Endothelial cell of umbilical vein (primary cell): ENCODE measurements around the gene TNRC6B. TPM values are rescaled to one million over a fixed set of nuclear protein-coding genes. Genes with fewer than 3 reads are reported as not detected.

Experiments
- BruUV-seq: library from RNA; stranded (reverse); fragments of 400-500 nt; replicated peaks from 2 replicates; lab custom pipeline; 2021; lab: Mats Ljungman, UMichigan
- CTCF ChIA-PET: fragments of 300-600, 350-600 bp; sonication (Branson Sonifier 250); formaldehyde crosslinking; loops from one replicate; lab custom pipeline; 2021; ENCODE audit warnings: antibody characterized with exemption, inconsistent platforms; lab: Charles Lee
- POLR2A ChIA-PET: fragments of 300-600, 350-600 bp; sonication (Branson Sonifier 250); formaldehyde crosslinking; loops from one replicate; lab custom pipeline; 2021; ENCODE audit warnings: antibody characterized with exemption, inconsistent platforms; lab: Charles Lee
- DNase-seq: peaks from one replicate; pipeline ENCODE4 v3.0.0-alpha.2; 2011; ENCODE audit warnings: low read depth, low spot score
- FAIRE-seq: peaks from 2 replicates; lab custom pipeline; 2011; peaks lifted over from hg19 to GRCh38; lab: Jason Lieb, UNC
- H2AFZ ChIP-seq: 2 replicates; pipeline ENCODE4 v1.6.0; 2012; ENCODE audit warnings: low read depth, low read length, control low read depth, inconsistent platforms
- H3K27ac ChIP-seq: 2 replicates; pipeline ENCODE4 v1.5.1; 2011; ENCODE audit warnings: low read depth, mild to moderate bottlenecking, control low read depth, low read length, moderate library complexity; ENCODE audit not compliant: insufficient read depth
- H3K27me3 ChIP-seq, 2 experiments: 2 replicates each; pipeline versions ENCODE4 v1.6.0 to v1.6.1; 2011; ENCODE audit warnings: low read length in 2 of 2, mixed read lengths in 1 of 2; ENCODE audit not compliant: control insufficient read depth in 2 of 2, insufficient read depth in 2 of 2
- H3K36me3 ChIP-seq, 2 experiments: 2 replicates in 1 of 2; 3 replicates in 1 of 2; pipeline ENCODE4 v1.5.1; 2011; ENCODE audit warnings: low read length in 2 of 2, mild to moderate bottlenecking in 1 of 2, moderate library complexity in 1 of 2; ENCODE audit not compliant: control insufficient read depth in 2 of 2, insufficient read depth in 2 of 2; ENCODE audit errors: extremely low read depth in 1 of 2
- H3K4me1 ChIP-seq: 3 replicates; pipeline ENCODE4 v1.5.1; 2011; ENCODE audit warnings: mild to moderate bottlenecking, low read length; ENCODE audit not compliant: control insufficient read depth, insufficient read depth; ENCODE audit errors: extremely low read depth
- H3K4me2 ChIP-seq: 2 replicates; pipeline ENCODE4 v1.6.1; 2011; ENCODE audit warnings: low read length, control low read depth, mixed read lengths; ENCODE audit not compliant: insufficient read depth
- H3K4me3 ChIP-seq, 3 experiments: fragments of 200-600 bp in 1 of 3; sonication (generic), shearing (Covaris generic) in 1 of 3; replicated peaks in 1 of 3; 2 replicates each; pipeline ENCODE4 v1.5.1; 2011 to 2016; ENCODE audit warnings: control low read depth in 3 of 3, low read length in 3 of 3, mild to moderate bottlenecking in 2 of 3, inconsistent platforms in 1 of 3, low read depth in 1 of 3, moderate library complexity in 1 of 3; ENCODE audit not compliant: insufficient read depth in 1 of 3
- H3K79me2 ChIP-seq: 2 replicates; pipeline ENCODE4 v1.6.0; 2012; ENCODE audit warnings: low read length, inconsistent platforms; ENCODE audit not compliant: control insufficient read depth, insufficient read depth
- H3K9ac ChIP-seq: replicated peaks from 2 replicates; pipeline ENCODE3; 2011; ENCODE audit warnings: low read length, control low read depth; ENCODE audit not compliant: insufficient read depth; ENCODE audit errors: extremely low read depth
- H3K9me1 ChIP-seq: replicated peaks from 3 replicates; pipeline ENCODE4 v1.6.0; 2011; ENCODE audit warnings: mild to moderate bottlenecking, low read length; ENCODE audit not compliant: control insufficient read depth, insufficient read depth; ENCODE audit errors: extremely low read depth
- H3K9me3 ChIP-seq: replicated peaks from 2 replicates; pipeline ENCODE4 v1.5.1; 2012; ENCODE audit warnings: low read length, inconsistent platforms; ENCODE audit not compliant: control insufficient read depth, insufficient read depth
- H4K20me1 ChIP-seq: replicated peaks from 2 replicates; pipeline ENCODE3; 2011; ENCODE audit warnings: mild to moderate bottlenecking, low read length; ENCODE audit not compliant: control insufficient read depth, insufficient read depth; ENCODE audit errors: extremely low read depth
- CTCF ChIP-seq, 2 donors: IDR thresholded peaks; 1 replicate in 1 of 2; 2 replicates in 1 of 2; pipeline ENCODE4 v1.5.1; 2011; ENCODE audit warnings: low read length in 2 of 2, mild to moderate bottlenecking in 2 of 2, moderate library complexity in 2 of 2, control low read depth in 1 of 2, inconsistent platforms in 1 of 2, low read depth in 1 of 2; ENCODE audit not compliant: insufficient read depth in 1 of 2; ENCODE audit errors: extremely low read depth in 1 of 2
- EZH2 ChIP-seq: IDR thresholded peaks from 2 replicates; pipeline ENCODE4 v1.6.1; 2012; ENCODE audit warnings: borderline replicate concordance, low read depth, mild to moderate bottlenecking, moderate library complexity, low read length, inconsistent platforms; ENCODE audit not compliant: severe bottlenecking
- FOS ChIP-seq: IDR thresholded peaks from 2 replicates; pipeline ENCODE4 v1.6.1; 2011; ENCODE audit warnings: mild to moderate bottlenecking, low read length, moderate library complexity, borderline replicate concordance; ENCODE audit not compliant: insufficient read depth
- GATA2 ChIP-seq: IDR thresholded peaks from 2 replicates; pipeline ENCODE4 v1.7.0; 2011; ENCODE audit warnings: low read depth, mild to moderate bottlenecking, moderate library complexity, mixed read lengths, low read length; ENCODE audit not compliant: insufficient read length, insufficient read depth
- JUN ChIP-seq: IDR thresholded peaks from 2 replicates; pipeline ENCODE4 v1.6.1; 2011; ENCODE audit warnings: borderline replicate concordance, low read depth; ENCODE audit not compliant: insufficient read length, insufficient read depth
- MAX ChIP-seq: IDR thresholded peaks from 2 replicates; pipeline ENCODE4 v1.6.1; 2011; ENCODE audit not compliant: insufficient read depth, insufficient read length
- MYC ChIP-seq: IDR thresholded peaks from one replicate; pipeline ENCODE4 v1.6.1; 2011; ENCODE audit warnings: mild to moderate bottlenecking, low read depth, low read length
- POLR2A ChIP-seq: IDR thresholded peaks from 2 replicates; pipeline ENCODE4 v1.6.1; 2012; ENCODE audit warnings: low read depth, mild to moderate bottlenecking, control low read depth, low read length
- POLR2AphosphoS5 ChIP-seq: IDR thresholded peaks from 2 replicates; pipeline ENCODE4 v1.6.1; 2012; ENCODE audit warnings: low read depth, mild to moderate bottlenecking, control low read depth, low read length, moderate library complexity; ENCODE audit not compliant: insufficient read depth
- dilution Hi-C: fragments of 300-500 bp; cut with MboI; formaldehyde crosslinking; loops from one replicate; pipeline ENCODE4 v1.15.0; 2019; ENCODE audit warnings: low sequenced_read_pairs; ENCODE audit not compliant: extremely low pct_ligation_motif_present
- intact Hi-C: fragments of 100-400 bp; cut with micrococcal nuclease; formaldehyde crosslinking; loops from one replicate; pipeline ENCODE4 v1.10.0; 2022
- polyA plus RNA-seq, 4 experiments: library from polyadenylated mRNA; depleted of rRNA in 3 of 4; stranded (reverse) in 3 of 4; unstranded in 1 of 4; fragments of >200 nt; gene quantifications; 2 replicates each; pipeline versions ENCODE4 v1.2.1 to v1.2.3, GENCODE V29; 2011 to 2012; ENCODE audit warnings: missing spikeins in 1 of 4
- total RNA-seq: library from RNA; stranded (reverse); gene quantifications from 2 replicates; pipeline ENCODE4 v1.2.3, GENCODE V29; 2021

TNRC6B gene
- total and polyA plus RNA-seq, 2 donors (not counting 3 experiments of a cell fraction or from before 2014, with no cell fraction given), result 10.6 to 37.2 TPM

GRCh38 chr22:40251106-40251505, 73.4 kb downstream of the TNRC6B start:
- Histone ChIP-seq H3K27me3 (no peaks in the 10 kb centered on the region), H3K27ac (no peak overlapping the region), H3K4me1 (no peaks in the 10 kb centered on the region), H3K4me3 (no peak overlapping the region), H2AFZ (no peak overlapping the region), H4K20me1 (peaks cover 4% of the 10 kb centered on the region), H3K79me2 (peaks cover 14% of the 10 kb centered on the region), H3K4me2 (no peak overlapping the region), H3K9me1 (no peaks in the 10 kb centered on the region), H3K9me3 (no peaks in the 10 kb centered on the region), H3K36me3 (peaks cover 0 to 3% of the 10 kb centered on the region in 2 experiments), H3K9ac (no peak overlapping the region)
- dilution Hi-C loops (no loop called here), intact Hi-C loops (no loop called here)
- CTCF ChIA-PET, result no interaction called here
- POLR2A ChIA-PET, result no interaction called here
- no peak for DNase-seq
- BruUV-seq, result no TSS peak
- no peak for FAIRE-seq
- TF ChIP-seq CTCF (IDR thresholded peaks at IDR 0.05; ENCODE audit: extremely low read depth in 1 of 2, insufficient read depth in 1 of 2, low read depth in 1 of 2, low read length in 2 of 2) (no peak), MAX (no peak), MYC (no peak), JUN (no peak), POLR2AphosphoS5 (no peak), FOS (no peak), EZH2 (no peak), GATA2 (no peak), POLR2A (no peak)
